Vagina (tissue), 2 donors: Measurements from ENCODE around the gene ADD1. TPM values are rescaled to one million over a fixed set of nuclear protein-coding genes. Genes with fewer than 3 reads are reported as not detected.

Experiments
- DNase-seq, 2 donors: peaks; one replicate each; pipeline ENCODE4 v3.0.0-alpha.2; 2017; ENCODE audit errors: extremely low spot score in 2 of 2
- H3K27ac ChIP-seq: fragments of 200-600 bp; sonication (generic); one replicate; pipeline ENCODE4 v1.5.1; 2019
- H3K27me3 ChIP-seq: fragments of 200-600 bp; sonication (generic); one replicate; pipeline ENCODE4 v1.5.1; 2019
- H3K36me3 ChIP-seq, 2 donors: fragments of 200-600 bp; sonication (generic); one replicate each; pipeline ENCODE4 v1.5.1; 2017 to 2019
- H3K4me1 ChIP-seq: fragments of 200-600 bp; sonication (generic); one replicate; pipeline ENCODE4 v1.5.1; 2019
- H3K4me3 ChIP-seq, 2 donors: fragments of 200-600 bp; sonication (generic); 1 replicate in 1 of 2; 2 replicates in 1 of 2; pipeline ENCODE4 v1.5.1; 2016 to 2019
- H3K9me3 ChIP-seq: fragments of 200-600 bp; sonication (generic); one replicate; pipeline ENCODE4 v1.5.1; 2019
- POLR2A ChIP-seq, 2 donors: fragments of 450-650 bp; IDR thresholded peaks; one replicate each; pipeline ENCODE4 v1.6.1; 2017; ENCODE audit warnings: antibody characterized with exemption in 2 of 2, mild to moderate bottlenecking in 2 of 2, moderate library complexity in 2 of 2
- POLR2AphosphoS5 ChIP-seq, 2 donors: sonication (generic); formaldehyde crosslinking; IDR thresholded peaks; one replicate each; pipeline ENCODE4 v1.9.0; 2017; ENCODE audit warnings: antibody characterized with exemption in 2 of 2, mild to moderate bottlenecking in 2 of 2, low read depth in 1 of 2; ENCODE audit not compliant: insufficient read depth in 1 of 2
- intact Hi-C: fragments of 100-400 bp; cut with DNase I; formaldehyde crosslinking; loops from one replicate; pipeline ENCODE4 v1.15.1; 2023
- total RNA-seq: library from RNA; depleted of rRNA; stranded (reverse); fragments of >200 nt; gene quantifications from one replicate; pipeline ENCODE4 v1.2.3, GENCODE V29; 2016
- TF ChIP-seq, protein P1 (sequence below), 3 experiments: fragments of 450-650 bp in 2 of 3; fragments of 200-600 bp in 1 of 3; sonication (generic) in 1 of 3; IDR thresholded peaks; one replicate each; pipeline ENCODE4 v1.5.1; 2017 to 2019; ENCODE audit warnings: antibody characterized with exemption in 3 of 3, mild to moderate bottlenecking in 2 of 3, moderate library complexity in 2 of 3

Gene ADD1
- total RNA-seq, 1 donor from 2014 or later = 228 TPM

- Histone ChIP-seq H3K36me3 (peaks cover 0 to 78% of the 10 kb centered on the region in 2 donors), H3K27ac (no peak overlapping the region), H3K27me3 (no peaks in the 10 kb centered on the region), H3K4me3 (no peak overlapping the region), H3K9me3 (no peaks in the 10 kb centered on the region), H3K4me1 (no peaks in the 10 kb centered on the region)
- no peak for DNase-seq
- intact Hi-C loops = no loop called here
- TF ChIP-seq POLR2AphosphoS5 (IDR thresholded peaks at IDR 0.05; ENCODE audit: insufficient read depth in 1 of 2, low read depth in 1 of 2) = no peak
- TF ChIP-seq, protein P1, sequence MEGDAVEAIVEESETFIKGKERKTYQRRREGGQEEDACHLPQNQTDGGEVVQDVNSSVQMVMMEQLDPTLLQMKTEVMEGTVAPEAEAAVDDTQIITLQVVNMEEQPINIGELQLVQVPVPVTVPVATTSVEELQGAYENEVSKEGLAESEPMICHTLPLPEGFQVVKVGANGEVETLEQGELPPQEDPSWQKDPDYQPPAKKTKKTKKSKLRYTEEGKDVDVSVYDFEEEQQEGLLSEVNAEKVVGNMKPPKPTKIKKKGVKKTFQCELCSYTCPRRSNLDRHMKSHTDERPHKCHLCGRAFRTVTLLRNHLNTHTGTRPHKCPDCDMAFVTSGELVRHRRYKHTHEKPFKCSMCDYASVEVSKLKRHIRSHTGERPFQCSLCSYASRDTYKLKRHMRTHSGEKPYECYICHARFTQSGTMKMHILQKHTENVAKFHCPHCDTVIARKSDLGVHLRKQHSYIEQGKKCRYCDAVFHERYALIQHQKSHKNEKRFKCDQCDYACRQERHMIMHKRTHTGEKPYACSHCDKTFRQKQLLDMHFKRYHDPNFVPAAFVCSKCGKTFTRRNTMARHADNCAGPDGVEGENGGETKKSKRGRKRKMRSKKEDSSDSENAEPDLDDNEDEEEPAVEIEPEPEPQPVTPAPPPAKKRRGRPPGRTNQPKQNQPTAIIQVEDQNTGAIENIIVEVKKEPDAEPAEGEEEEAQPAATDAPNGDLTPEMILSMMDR (IDR thresholded peaks at IDR 0.05) = no peak
- no peak for TF ChIP-seq POLR2A (IDR thresholded peaks at IDR 0.05)
Observed at GRCh38 chr4:2907226-2907625, 63.6 kb downstream of the ADD1 start.

GRCh38 chr4:2907706-2908293 lies 64.2 kb downstream of the ADD1 start:
- TF ChIP-seq, protein P1 (IDR thresholded peaks at IDR 0.05) = no peak
- TF ChIP-seq POLR2AphosphoS5 (IDR thresholded peaks at IDR 0.05; ENCODE audit: insufficient read depth in 1 of 2, low read depth in 1 of 2) (no peak), POLR2A (IDR thresholded peaks at IDR 0.05) (no peak)
- DNase-seq = no peak
- Histone ChIP-seq H3K9me3 (no peaks in the 10 kb centered on the region), H3K36me3 (peaks cover 0 to 82% of the 10 kb centered on the region in 2 donors), H3K27ac (no peak overlapping the region), H3K4me3 (no peak overlapping the region), H3K27me3 (no peaks in the 10 kb centered on the region), H3K4me1 (no peaks in the 10 kb centered on the region)
- intact Hi-C loops = no loop called here

- Histone ChIP-seq H3K4me3 (no peak overlapping the region), H3K36me3 (peaks cover 0 to 82% of the 10 kb centered on the region in 2 donors), H3K27me3 (no peaks in the 10 kb centered on the region), H3K27ac (no peak overlapping the region), H3K9me3 (no peaks in the 10 kb centered on the region), H3K4me1 (no peaks in the 10 kb centered on the region)
- TF ChIP-seq POLR2A (IDR thresholded peaks at IDR 0.05) (no peak), POLR2AphosphoS5 (IDR thresholded peaks at IDR 0.05; ENCODE audit: insufficient read depth in 1 of 2, low read depth in 1 of 2) (no peak)
- TF ChIP-seq, protein P1 (IDR thresholded peaks at IDR 0.05) = no peak
- no peak for DNase-seq
- intact Hi-C loops = no loop called here
Observed at GRCh38 chr4:2908686-2909085, 65.0 kb downstream of the ADD1 start.

- no peak overlapping the region for H3K27ac ChIP-seq
- H3K9me3 ChIP-seq = no peaks in the 10 kb centered on the region
- H3K27me3 ChIP-seq = no peaks in the 10 kb centered on the region
- H3K4me3 ChIP-seq = no peak overlapping the region
- intact Hi-C loops = no loop called here
- TF ChIP-seq, protein P1 (IDR thresholded peaks at IDR 0.05) = no peak
- no peak for TF ChIP-seq POLR2AphosphoS5 (IDR thresholded peaks at IDR 0.05; ENCODE audit: insufficient read depth in 1 of 2, low read depth in 1 of 2)
- no peak for TF ChIP-seq POLR2A (IDR thresholded peaks at IDR 0.05)
- DNase-seq = no peak
- peaks cover 0 to 81% of the 10 kb centered on the region in 2 donors for H3K36me3 ChIP-seq
- no peaks in the 10 kb centered on the region for H3K4me1 ChIP-seq
Observed at GRCh38 chr4:2909583-2909982, 65.9 kb downstream of the ADD1 start.

DNA sequence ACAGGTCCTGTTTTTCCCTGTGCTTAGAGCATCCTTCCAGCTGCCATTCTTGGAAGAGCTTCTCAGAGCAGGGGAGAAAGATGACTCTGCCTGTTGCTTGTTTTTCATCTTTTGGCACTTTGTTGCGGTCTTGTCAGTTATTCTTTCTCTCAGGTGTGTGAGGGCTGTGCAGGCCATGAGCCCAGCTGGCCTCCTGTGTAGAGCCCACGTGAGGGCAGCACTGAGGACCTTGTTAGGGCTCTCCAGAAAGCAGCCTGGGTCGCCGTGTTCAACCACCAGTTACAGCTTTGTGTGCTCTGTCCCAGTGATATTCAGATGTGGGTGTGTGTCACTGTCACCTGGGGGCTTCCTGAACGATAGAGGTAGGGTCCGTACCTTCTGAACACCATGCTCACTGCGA lies 66.8 kb downstream of the ADD1 start:
- intact Hi-C loops = no loop called here
- H3K4me1 ChIP-seq = no peaks in the 10 kb centered on the region
- H3K4me3 ChIP-seq = no peak overlapping the region
- H3K27me3 ChIP-seq = no peaks in the 10 kb centered on the region
- no peak for DNase-seq
- no peak overlapping the region for H3K27ac ChIP-seq
- H3K9me3 ChIP-seq = no peaks in the 10 kb centered on the region
- TF ChIP-seq POLR2A (IDR thresholded peaks at IDR 0.05) (no peak), POLR2AphosphoS5 (IDR thresholded peaks at IDR 0.05; ENCODE audit: insufficient read depth in 1 of 2, low read depth in 1 of 2) (no peak)
- TF ChIP-seq, protein P1 (IDR thresholded peaks at IDR 0.05) = no peak
- H3K36me3 ChIP-seq = peaks cover 0 to 81% of the 10 kb centered on the region in 2 donors
